NCI-H1694 treated with DMSO at 0.1 percent for 48 hours (cell line): ENCODE results near the gene CD302.
"Not testable (repeated sequence)": the region's sequence is repeated elsewhere in the genome, so short reads cannot be mapped to it uniquely, and the experiment has no call there.

ENCODE experiments used
- DNase-seq: peaks from one replicate; lab custom pipeline; 2025; lab: John Stamatoyannopoulos, UW

CD302 gene

GRCh38 chr2:159793326-159793725 is 4.7 kb downstream of the CD302 start:
- no peak for DNase-seq

- no peak for DNase-seq
Measured at GRCh38 chr2:159792599-159792998, 5.4 kb downstream of the CD302 start.

DNA sequence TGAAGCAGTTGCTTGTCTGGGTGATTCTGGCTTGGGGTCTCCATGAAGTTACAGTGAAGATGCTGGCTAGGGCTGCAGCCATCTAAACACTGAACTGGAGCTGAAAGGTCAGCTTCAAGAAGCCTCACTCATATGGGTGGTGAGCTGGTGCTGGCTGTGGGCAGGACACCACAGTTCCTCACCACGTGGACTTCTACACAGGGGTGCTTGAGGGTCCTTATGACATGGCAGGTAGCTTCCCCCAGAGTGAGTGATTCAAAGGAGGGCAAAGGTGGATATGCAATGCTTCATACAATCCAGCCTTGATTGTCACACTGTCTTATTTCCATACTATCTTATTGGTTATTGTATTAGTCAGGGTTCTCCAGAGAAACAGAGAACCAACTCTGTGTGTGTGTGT is 6.0 kb downstream of the CD302 start:
- no peak for DNase-seq

DNA sequence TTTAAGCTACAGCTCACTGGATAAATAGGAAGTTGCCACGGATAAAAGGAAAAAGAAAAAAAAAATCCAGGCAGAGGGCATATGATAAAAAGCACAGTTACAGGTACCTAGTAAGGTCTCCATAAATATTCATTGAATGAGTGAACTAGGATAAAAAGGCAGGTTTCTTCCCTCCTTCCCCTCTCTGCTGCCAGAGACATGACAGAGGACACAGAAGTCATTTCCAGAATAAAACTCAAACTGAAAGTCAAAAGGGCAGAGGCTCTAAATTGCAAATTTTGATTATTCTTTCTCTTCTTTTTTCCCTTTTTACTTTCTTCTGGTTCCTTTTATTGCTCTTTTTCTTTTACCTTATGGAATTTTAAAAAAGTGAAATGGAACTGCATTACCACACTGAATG is 7.7 kb downstream of the CD302 start:
- DNase-seq: no peak

DNA sequence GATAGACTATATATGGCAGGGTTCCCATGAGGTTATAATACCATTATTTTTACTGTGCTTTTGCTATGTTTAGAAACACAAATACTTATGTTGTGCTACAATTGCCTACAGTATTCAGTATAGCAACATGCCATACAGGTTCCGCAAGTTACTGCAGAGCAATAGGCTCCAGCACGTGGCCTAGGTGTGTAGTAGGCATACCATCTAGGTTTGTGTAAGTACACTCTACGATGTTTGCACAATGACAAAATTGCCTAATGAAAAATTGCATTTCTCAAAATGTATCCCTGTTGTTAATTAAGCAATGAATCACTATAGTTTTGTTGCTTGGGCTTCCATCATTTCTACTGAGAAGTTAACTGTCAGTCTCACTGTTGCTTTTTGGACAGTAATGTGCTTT is 9.8 kb downstream of the CD302 start:
- DNase-seq: no peak

GRCh38 chr2:159787647-159788046 is 10.4 kb downstream of the CD302 start:
- DNase-seq: not testable (repeated sequence)

DNA sequence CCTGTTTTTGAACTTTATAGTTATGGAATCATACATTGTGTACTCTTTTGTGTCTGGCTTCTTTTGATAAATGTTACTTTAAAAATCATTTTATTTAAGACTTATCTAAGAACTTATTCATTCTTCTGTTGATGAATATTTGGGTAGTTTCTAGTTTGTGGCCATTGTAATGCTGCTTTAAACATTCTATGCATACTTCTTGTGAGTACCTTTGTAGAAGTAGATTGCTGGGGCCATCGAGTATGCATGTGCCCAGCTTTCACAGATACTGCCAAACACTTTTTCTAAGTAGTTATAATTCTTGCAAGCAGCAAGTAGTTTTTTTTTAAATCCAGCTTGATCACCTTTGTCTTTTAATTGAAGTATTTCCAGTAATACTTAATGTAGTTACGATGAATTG is 11.1 kb downstream of the CD302 start:
- no peak for DNase-seq

- no peak for DNase-seq
Measured at GRCh38 chr2:159785195-159785594, 12.8 kb downstream of the CD302 start.

DNA sequence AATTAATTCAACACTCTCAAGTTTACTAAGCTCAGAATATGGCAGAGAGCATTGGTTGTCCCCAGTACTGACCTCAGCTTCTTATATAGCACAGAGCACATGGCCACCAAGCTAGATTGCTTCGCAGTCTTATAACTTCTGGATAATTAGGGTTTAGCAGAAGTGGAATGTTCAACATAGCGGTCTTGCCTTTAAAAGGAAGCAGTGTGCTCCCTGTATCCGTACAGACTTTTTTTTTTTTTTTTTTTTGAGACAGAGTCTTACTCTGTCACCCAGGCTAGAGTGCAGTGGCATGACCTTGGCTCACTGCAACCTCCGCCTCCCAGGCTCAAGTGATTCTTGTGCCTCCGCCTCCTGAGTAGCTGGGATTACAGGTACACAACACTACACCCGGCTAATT is 13.3 kb downstream of the CD302 start:
- DNase-seq: not testable (repeated sequence)

DNA sequence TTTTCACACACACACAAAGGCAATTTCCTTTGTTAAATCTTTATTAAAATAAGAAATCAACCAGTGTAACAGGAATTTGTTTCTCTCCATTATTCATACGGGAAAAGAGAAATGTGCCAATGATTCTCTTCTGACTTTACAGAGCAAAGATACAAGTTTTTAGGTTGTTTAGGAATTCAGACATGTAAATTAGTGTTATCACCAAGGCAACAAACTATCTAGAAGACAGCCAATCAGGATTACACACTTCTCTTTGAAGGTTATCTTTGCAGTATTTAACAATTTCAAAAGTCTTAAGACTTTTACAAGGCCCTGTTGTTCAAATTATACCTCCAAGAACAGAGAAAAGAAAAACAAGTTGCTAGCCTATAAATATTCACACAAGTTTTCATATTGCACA is 14.5 kb downstream of the CD302 start:
- DNase-seq: no peak

GRCh38 chr2:159776321-159776720 is 21.7 kb downstream of the CD302 start:
- DNase-seq: no peak

DNA sequence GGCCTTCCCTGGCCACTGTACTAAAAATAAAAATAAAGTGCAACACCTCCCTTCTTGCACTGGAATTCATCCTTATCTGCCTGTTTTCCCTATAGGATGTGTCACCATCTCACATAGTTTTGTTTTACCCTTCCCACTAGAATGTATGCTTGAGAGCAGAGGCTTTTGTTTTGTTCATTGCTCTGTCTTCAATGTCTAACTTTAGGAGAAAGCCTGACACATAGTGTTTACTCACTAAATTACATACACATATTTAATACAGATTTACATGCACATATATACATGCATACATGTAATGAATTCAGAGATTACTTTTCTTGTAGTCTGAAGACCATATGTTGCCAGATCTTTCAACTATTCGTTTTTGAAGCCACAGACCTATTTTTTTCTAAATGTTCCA is 23.0 kb downstream of the CD302 start:
- no peak for DNase-seq

GRCh38 chr2:159774370-159774990 is 23.5 kb downstream of the CD302 start:
- no peak for DNase-seq

- DNase-seq: no peak
Measured at GRCh38 chr2:159773886-159774285, 24.1 kb downstream of the CD302 start.

GRCh38 chr2:159773426-159773825 is 24.6 kb downstream of the CD302 start:
- DNase-seq: no peak

- no peak for DNase-seq
Measured at GRCh38 chr2:159769147-159769546, 28.9 kb downstream of the CD302 start.

- no peak for DNase-seq
Measured at GRCh38 chr2:159762075-159762474, 35.9 kb downstream of the CD302 start.

DNA sequence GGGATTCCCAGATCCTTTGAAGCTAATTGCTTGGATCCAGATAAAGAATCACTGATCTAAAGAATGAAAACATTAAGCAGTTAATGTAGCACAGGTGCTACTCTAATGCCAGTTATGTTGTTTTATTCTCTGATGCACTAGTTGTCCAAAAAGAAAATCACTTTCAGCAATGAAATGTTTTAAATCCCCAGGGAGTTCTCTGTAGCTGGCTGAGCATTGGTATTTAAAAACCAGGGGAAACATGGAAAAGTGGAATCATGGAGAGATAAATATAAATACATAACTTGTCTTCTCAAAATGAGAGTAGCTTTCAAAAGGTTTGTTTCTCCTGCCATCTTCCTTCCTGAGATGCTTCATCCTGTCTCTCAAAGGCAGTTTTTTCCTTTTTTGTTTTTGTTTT is 37.7 kb downstream of the CD302 start:
- no peak for DNase-seq

DNA sequence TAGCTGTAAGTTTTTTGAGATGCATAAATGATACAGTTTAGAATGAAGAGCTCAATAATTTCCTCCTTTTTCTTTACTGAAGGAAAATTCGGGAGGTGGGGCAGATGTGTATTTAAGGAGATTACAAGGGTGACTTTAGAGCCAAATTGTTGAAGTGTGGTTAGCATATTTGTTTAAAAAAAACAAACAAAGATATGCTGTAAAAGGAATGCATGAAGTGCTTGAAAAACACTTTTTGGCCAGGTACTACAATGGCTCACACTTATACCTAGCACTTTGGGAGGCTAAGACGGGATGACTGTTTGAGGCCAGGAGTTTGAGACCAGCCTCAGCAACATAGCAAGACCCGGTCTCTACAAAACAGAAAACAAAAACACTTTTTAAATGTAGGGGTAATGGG is 38.4 kb downstream of the CD302 start:
- no peak for DNase-seq

DNA sequence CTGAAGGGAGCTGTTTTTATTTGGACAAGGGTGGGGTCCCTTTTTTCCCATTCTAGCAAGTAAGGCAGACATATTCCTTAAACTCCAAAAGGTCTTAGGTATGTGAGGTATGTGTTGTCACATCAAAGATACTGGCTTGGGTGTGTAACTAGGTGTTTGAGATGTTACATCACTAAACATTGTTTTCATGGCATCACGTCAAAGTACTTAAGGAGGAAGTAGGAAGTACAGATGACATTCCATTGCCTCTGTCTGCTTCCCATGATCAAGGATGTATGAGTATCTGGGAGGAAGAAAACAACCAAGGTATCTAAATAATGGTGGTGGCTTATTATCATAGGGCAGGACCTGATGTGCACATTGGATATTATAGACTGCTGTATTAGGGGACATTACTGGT is 39.3 kb downstream of the CD302 start:
- DNase-seq: no peak

GRCh38 chr2:159758239-159758638 is 39.8 kb downstream of the CD302 start:
- no peak for DNase-seq

DNA sequence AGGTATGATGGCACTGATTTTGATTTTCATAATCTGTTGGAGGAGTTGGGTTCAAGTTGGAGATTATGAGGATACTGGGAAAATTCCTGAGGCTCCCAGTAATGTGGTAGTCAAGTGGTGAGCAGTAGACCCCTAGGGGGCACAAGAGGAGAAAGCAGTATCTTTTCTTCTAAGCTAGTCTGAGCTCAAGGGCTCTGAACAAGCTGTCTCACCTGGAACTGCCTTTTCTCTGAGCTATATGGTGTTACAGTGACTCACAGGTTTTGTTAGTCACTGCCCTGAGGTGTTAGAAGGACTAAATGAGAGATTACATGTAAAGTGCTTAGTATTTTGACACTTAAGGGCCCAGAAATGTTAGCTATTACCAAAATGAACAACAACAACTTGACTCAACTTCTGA is 42.2 kb downstream of the CD302 start:
- DNase-seq: no peak

- no peak for DNase-seq
Measured at GRCh38 chr2:159755014-159755413, 43.0 kb downstream of the CD302 start.

GRCh38 chr2:159753797-159754196 is 44.2 kb downstream of the CD302 start:
- no peak for DNase-seq

- DNase-seq: no peak
Measured at GRCh38 chr2:159750873-159751272, 47.1 kb downstream of the CD302 start.
